RPMI7951 (cell line): ENCODE results near the gene DDX24. TPM values are rescaled to one million over a fixed set of nuclear protein-coding genes. Genes with fewer than 3 reads are reported as not detected.

ENCODE experiments used
- DNase-seq: peaks from one replicate; pipeline ENCODE4 v3.0.0-alpha.2; 2012; ENCODE audit warnings: low read depth
- total RNA-seq: library from RNA; depleted of rRNA; stranded (reverse); fragments of >200 nt; shearing (Covaris generic); gene quantifications from 2 replicates; pipeline ENCODE4 v1.2.3, GENCODE V29; 2014

Gene DDX24
- total RNA-seq, 1 experiment from 2014 or later, result 151 TPM

GRCh38 chr14:94115058-94115591, 34.1 kb upstream of the DDX24 start:
- no peak for DNase-seq

GRCh38 chr14:94114589-94115057, 33.6 kb upstream of the DDX24 start:
- DNase-seq, result no peak

- DNase-seq, result no peak
These were observed 33.0 kb upstream of the DDX24 start for GRCh38 chr14:94113908-94114588.

- no peak for DNase-seq
These were observed 32.5 kb upstream of the DDX24 start for GRCh38 chr14:94113490-94113889.

- no peak for DNase-seq
These were observed 32.1 kb upstream of the DDX24 start for GRCh38 chr14:94113073-94113472.

- no peak for DNase-seq
These were observed 31.6 kb upstream of the DDX24 start for GRCh38 chr14:94112513-94113063.

GRCh38 chr14:94111276-94112095, 30.5 kb upstream of the DDX24 start:
- no peak for DNase-seq

GRCh38 chr14:94110552-94111181, 29.7 kb upstream of the DDX24 start, which contains the start of gene IFI27:
Gene IFI27 (plus strand): TSS chr14:94110736.
- peak; percentile 41 for DNase-seq

GRCh38 chr14:94109915-94110250, 28.9 kb upstream of the DDX24 start:
- no peak for DNase-seq

GRCh38 chr14:94104731-94105130, 23.7 kb upstream of the DDX24 start:
- no peak for DNase-seq

GRCh38 chr14:94103554-94104150, 22.6 kb upstream of the DDX24 start:
- DNase-seq, result no peak

GRCh38 chr14:94102768-94103482, 21.9 kb upstream of the DDX24 start:
- DNase-seq, result no peak

GRCh38 chr14:94101748-94102147, 20.7 kb upstream of the DDX24 start:
- DNase-seq, result no peak

- DNase-seq, result peak; percentile 72
These were observed 19.8 kb upstream of the DDX24 start for GRCh38 chr14:94100847-94101246.

- DNase-seq, result no peak
These were observed 18.0 kb upstream of the DDX24 start for GRCh38 chr14:94099006-94099405.

- DNase-seq, result no peak
These were observed 17.5 kb upstream of the DDX24 start for GRCh38 chr14:94098326-94098992.

GRCh38 chr14:94097091-94097490, 16.1 kb upstream of the DDX24 start:
- no peak for DNase-seq

- DNase-seq, result no peak
These were observed 12.4 kb upstream of the DDX24 start for GRCh38 chr14:94093418-94093817.

GRCh38 chr14:94089479-94089878, 8.5 kb upstream of the DDX24 start:
- peak; percentile 50 for DNase-seq

- peak; percentile 15 for DNase-seq
These were observed 7.5 kb upstream of the DDX24 start for GRCh38 chr14:94088516-94088915.
